ENCODE measurements around the gene KPNA5. TPM values are rescaled to one million over a fixed set of nuclear protein-coding genes. Genes with fewer than 3 reads are reported as not detected.

The KPNA5 gene
- total and polyA plus RNA-seq, 2 of the 13 experiments (the other 11 are each of a cell fraction or from before 2014, with no cell fraction given) = 5.3 to 13.0 TPM

DNA sequence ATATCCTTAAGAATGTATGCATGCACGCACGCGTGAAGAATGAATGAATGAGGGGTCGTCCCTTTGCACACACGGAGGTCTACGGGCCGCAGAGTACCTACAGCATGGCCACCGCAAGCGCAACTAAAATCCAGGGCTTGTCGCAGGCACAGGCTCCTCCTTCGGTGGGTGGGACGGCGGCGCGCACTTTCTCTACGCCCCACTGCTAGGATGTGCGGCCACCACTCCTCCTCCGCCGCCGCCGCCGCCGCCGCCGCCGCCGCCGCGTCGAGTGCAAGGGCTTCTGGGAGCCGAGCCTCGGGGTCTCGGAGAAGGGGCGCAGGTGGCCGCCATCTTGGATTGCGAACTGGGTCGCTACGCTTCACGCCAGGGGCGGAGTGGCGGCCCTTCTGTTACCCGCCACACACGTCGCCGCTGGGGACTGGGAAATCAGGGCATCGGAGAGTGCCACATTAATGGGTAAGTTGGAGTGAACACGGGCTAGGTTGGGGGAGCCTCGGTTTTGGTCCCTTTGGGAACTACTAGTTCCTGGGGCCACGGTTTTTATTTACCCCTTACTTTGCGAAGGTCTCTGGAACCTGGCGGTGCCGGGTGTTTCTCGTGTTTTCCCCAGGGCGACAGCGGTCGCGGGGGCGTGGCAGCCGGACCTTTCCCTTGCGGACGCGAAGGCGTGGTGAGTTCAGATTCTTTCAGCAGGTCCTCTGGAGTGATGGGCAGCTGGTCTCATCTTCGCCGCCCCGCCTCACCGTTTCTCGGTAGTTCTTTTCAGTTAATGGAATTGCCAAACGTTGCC, at the start of gene KPNA5 (continued):
- TF ChIP-seq, protein P1, sequence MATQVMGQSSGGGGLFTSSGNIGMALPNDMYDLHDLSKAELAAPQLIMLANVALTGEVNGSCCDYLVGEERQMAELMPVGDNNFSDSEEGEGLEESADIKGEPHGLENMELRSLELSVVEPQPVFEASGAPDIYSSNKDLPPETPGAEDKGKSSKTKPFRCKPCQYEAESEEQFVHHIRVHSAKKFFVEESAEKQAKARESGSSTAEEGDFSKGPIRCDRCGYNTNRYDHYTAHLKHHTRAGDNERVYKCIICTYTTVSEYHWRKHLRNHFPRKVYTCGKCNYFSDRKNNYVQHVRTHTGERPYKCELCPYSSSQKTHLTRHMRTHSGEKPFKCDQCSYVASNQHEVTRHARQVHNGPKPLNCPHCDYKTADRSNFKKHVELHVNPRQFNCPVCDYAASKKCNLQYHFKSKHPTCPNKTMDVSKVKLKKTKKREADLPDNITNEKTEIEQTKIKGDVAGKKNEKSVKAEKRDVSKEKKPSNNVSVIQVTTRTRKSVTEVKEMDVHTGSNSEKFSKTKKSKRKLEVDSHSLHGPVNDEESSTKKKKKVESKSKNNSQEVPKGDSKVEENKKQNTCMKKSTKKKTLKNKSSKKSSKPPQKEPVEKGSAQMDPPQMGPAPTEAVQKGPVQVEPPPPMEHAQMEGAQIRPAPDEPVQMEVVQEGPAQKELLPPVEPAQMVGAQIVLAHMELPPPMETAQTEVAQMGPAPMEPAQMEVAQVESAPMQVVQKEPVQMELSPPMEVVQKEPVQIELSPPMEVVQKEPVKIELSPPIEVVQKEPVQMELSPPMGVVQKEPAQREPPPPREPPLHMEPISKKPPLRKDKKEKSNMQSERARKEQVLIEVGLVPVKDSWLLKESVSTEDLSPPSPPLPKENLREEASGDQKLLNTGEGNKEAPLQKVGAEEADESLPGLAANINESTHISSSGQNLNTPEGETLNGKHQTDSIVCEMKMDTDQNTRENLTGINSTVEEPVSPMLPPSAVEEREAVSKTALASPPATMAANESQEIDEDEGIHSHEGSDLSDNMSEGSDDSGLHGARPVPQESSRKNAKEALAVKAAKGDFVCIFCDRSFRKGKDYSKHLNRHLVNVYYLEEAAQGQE (IDR thresholded peaks at IDR 0.05; ENCODE audit: borderline replicate concordance in 1 of 2, low read depth in 1 of 2, low read length in 2 of 2) = peak in 1 of 2 experiments; percentile 53; a peak in 1 of 4 replicates
- TF ChIP-seq, protein P2, sequence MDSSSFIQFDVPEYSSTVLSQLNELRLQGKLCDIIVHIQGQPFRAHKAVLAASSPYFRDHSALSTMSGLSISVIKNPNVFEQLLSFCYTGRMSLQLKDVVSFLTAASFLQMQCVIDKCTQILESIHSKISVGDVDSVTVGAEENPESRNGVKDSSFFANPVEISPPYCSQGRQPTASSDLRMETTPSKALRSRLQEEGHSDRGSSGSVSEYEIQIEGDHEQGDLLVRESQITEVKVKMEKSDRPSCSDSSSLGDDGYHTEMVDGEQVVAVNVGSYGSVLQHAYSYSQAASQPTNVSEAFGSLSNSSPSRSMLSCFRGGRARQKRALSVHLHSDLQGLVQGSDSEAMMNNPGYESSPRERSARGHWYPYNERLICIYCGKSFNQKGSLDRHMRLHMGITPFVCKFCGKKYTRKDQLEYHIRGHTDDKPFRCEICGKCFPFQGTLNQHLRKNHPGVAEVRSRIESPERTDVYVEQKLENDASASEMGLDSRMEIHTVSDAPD (CRISPR knock-in tag; IDR thresholded peaks at IDR 0.05) = no peak
- TF ChIP-seq ZNF577 (CRISPR knock-in tag; IDR thresholded peaks at IDR 0.05; ENCODE audit: borderline replicate concordance, low read depth) (no peak), RBM39 (IDR thresholded peaks at IDR 0.05; ENCODE audit: low read depth, low read length, poor library complexity, severe bottlenecking) (peak; percentile 66), PAF1 (CRISPR knock-in tag; IDR thresholded peaks at IDR 0.05) (no peak), ZNF296 (CRISPR knock-in tag; conservative IDR thresholded peaks at IDR 0.05) (no peak; the same call in 1 of the 2 replicates), ZNF629 (CRISPR knock-in tag; conservative IDR thresholded peaks at IDR 0.05) (peak; percentile 34; the same call in 1 of the 2 replicates), SAFB2 (CRISPR knock-in tag; IDR thresholded peaks at IDR 0.05; ENCODE audit: borderline replicate concordance, low read depth) (peak; percentile 43; the same call in 1 of the 2 replicates), ZNF879 (CRISPR knock-in tag; IDR thresholded peaks at IDR 0.05) (0 out of 2 replicates have a peak, but pooled peaks have one; percentile 69)
- TF ChIP-seq, protein P3, sequence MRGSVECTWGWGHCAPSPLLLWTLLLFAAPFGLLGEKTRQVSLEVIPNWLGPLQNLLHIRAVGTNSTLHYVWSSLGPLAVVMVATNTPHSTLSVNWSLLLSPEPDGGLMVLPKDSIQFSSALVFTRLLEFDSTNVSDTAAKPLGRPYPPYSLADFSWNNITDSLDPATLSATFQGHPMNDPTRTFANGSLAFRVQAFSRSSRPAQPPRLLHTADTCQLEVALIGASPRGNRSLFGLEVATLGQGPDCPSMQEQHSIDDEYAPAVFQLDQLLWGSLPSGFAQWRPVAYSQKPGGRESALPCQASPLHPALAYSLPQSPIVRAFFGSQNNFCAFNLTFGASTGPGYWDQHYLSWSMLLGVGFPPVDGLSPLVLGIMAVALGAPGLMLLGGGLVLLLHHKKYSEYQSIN (CRISPR knock-in tag; IDR thresholded peaks at IDR 0.05; ENCODE audit: borderline replicate concordance) = no peak; the same call in 1 of the 2 replicates
- TF ChIP-seq, protein P4, sequence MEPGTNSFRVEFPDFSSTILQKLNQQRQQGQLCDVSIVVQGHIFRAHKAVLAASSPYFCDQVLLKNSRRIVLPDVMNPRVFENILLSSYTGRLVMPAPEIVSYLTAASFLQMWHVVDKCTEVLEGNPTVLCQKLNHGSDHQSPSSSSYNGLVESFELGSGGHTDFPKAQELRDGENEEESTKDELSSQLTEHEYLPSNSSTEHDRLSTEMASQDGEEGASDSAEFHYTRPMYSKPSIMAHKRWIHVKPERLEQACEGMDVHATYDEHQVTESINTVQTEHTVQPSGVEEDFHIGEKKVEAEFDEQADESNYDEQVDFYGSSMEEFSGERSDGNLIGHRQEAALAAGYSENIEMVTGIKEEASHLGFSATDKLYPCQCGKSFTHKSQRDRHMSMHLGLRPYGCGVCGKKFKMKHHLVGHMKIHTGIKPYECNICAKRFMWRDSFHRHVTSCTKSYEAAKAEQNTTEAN (CRISPR knock-in tag; conservative IDR thresholded peaks at IDR 0.05) = peak; percentile 77
- TF ChIP-seq, protein P5, sequence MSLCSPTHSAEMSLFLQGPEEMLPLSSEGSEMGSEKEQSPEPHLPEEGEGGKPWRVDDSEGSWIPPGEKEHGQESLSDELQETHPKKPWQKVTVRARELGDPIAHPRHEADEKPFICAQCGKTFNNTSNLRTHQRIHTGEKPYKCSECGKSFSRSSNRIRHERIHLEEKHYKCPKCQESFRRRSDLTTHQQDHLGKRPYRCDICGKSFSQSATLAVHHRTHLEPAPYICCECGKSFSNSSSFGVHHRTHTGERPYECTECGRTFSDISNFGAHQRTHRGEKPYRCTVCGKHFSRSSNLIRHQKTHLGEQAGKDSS (CRISPR knock-in tag; IDR thresholded peaks at IDR 0.05; ENCODE audit: borderline replicate concordance, low read depth) = peak; percentile 87; the same call in 1 of the 2 replicates
- TF ChIP-seq, protein P6, sequence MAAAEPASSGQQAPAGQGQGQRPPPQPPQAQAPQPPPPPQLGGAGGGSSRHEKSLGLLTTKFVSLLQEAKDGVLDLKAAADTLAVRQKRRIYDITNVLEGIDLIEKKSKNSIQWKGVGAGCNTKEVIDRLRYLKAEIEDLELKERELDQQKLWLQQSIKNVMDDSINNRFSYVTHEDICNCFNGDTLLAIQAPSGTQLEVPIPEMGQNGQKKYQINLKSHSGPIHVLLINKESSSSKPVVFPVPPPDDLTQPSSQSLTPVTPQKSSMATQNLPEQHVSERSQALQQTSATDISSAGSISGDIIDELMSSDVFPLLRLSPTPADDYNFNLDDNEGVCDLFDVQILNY (CRISPR knock-in tag; conservative IDR thresholded peaks at IDR 0.05) = 0 out of 2 replicates have a peak, but pooled peaks have one; percentile 41
